SK-N-SH (cell line): ENCODE data around the gene ADCY6. TPM values are rescaled to one million over a fixed set of nuclear protein-coding genes. Genes with fewer than 3 reads are reported as not detected.

Source experiments
- CTCF ChIA-PET: fragments of 300-600, 350-600 bp; formaldehyde crosslinking; extraction: SDS; loops from one replicate; lab custom pipeline; 2021; lab: Yijun Ruan, JAX
- POLR2A ChIA-PET: fragments of 350-600 bp; sonication (Branson Sonifier 250); formaldehyde crosslinking; extraction: SDS; loops from one replicate; lab custom pipeline; 2020; ENCODE audit warnings: antibody characterized with exemption, inconsistent platforms; lab: Yijun Ruan, JAX
- DNase-seq: peaks from one replicate; pipeline ENCODE4 v3.0.0; 2012
- H2AFZ ChIP-seq: fragments of 200-600 bp; sonication (generic); 2 replicates; pipeline ENCODE4 v1.8.1; 2016; ENCODE audit warnings: antibody characterized with exemption, mild to moderate bottlenecking, low read depth
- H3F3A ChIP-seq: fragments of 200-600 bp; sonication (generic); replicated peaks from 2 replicates; pipeline ENCODE3; 2016; ENCODE audit warnings: antibody characterized with exemption, mild to moderate bottlenecking; ENCODE audit not compliant: insufficient read depth
- H3K27ac ChIP-seq, 2 experiments: fragments of 200-500 bp in 1 of 2; fragments of 200-600 bp in 1 of 2; sonication (Bioruptor generic) in 1 of 2; sonication (generic), shearing (Covaris generic) in 1 of 2; 2 replicates each; pipeline versions ENCODE4 v1.5.1 to v1.6.1; 2014 to 2016; ENCODE audit warnings: low read depth in 2 of 2, inconsistent platforms in 1 of 2, low read length in 1 of 2, mild to moderate bottlenecking in 1 of 2, mixed read lengths in 1 of 2
- H3K27me3 ChIP-seq: fragments of 200-600 bp; sonication (generic), shearing (Covaris generic); 2 replicates; pipeline ENCODE4 v1.6.1; 2016; ENCODE audit warnings: mixed run types; ENCODE audit not compliant: insufficient read depth
- H3K36me3 ChIP-seq, 2 experiments: fragments of 200-500 bp in 1 of 2; fragments of 200-600 bp in 1 of 2; sonication (Bioruptor generic) in 1 of 2; sonication (generic) in 1 of 2; replicated peaks in 1 of 2; 2 replicates each; pipeline versions ENCODE3 to v1.5.1; 2014 to 2016; ENCODE audit warnings: low read length in 1 of 2, mild to moderate bottlenecking in 1 of 2; ENCODE audit not compliant: insufficient read depth in 2 of 2, control insufficient read depth in 1 of 2
- H3K4me1 ChIP-seq, 2 experiments: fragments of 200-500 bp in 1 of 2; fragments of 200-600 bp in 1 of 2; sonication (Bioruptor generic) in 1 of 2; sonication (generic), shearing (Covaris generic) in 1 of 2; 2 replicates each; pipeline versions ENCODE4 v1.5.1 to v1.6.1; 2014 to 2016; ENCODE audit warnings: low read depth in 1 of 2, low read length in 1 of 2, mixed run types in 1 of 2; ENCODE audit not compliant: insufficient read depth in 2 of 2, control insufficient read depth in 1 of 2
- H3K4me2 ChIP-seq: fragments of 200-600 bp; sonication (generic), shearing (Covaris generic); 2 replicates; pipeline ENCODE4 v1.6.1; 2017; ENCODE audit warnings: mixed run types
- H3K4me3 ChIP-seq, 2 experiments: fragments of 200-500 bp in 1 of 2; fragments of 200-600 bp in 1 of 2; sonication (Bioruptor generic) in 1 of 2; sonication (generic), shearing (Covaris generic) in 1 of 2; 2 replicates each; pipeline versions ENCODE4 v1.5.1 to v1.8.1; 2014 to 2016; ENCODE audit warnings: low read depth in 2 of 2, inconsistent platforms in 1 of 2, low read length in 1 of 2, mild to moderate bottlenecking in 1 of 2, mixed read lengths in 1 of 2, moderate library complexity in 1 of 2
- H3K79me2 ChIP-seq: fragments of 200-600 bp; sonication (generic); 2 replicates; pipeline ENCODE4 v1.8.1; 2017; ENCODE audit warnings: mild to moderate bottlenecking; ENCODE audit not compliant: insufficient read depth
- H3K9ac ChIP-seq: fragments of 200-600 bp; sonication (generic); 2 replicates; pipeline ENCODE4 v1.6.1; 2017; ENCODE audit warnings: mixed run types
- H3K9me2 ChIP-seq: fragments of 200-600 bp; sonication (generic); 2 replicates; pipeline ENCODE4 v1.6.1; 2017; ENCODE audit warnings: mixed run types
- H3K9me3 ChIP-seq: fragments of 200-600 bp; sonication (generic); 2 replicates; pipeline ENCODE4 v1.6.1; 2017; ENCODE audit warnings: mixed run types, mild to moderate bottlenecking, moderate library complexity
- H4K20me1 ChIP-seq: fragments of 200-600 bp; sonication (generic); 2 replicates; pipeline ENCODE4 v1.6.1; 2017; ENCODE audit warnings: mild to moderate bottlenecking, mixed run types; ENCODE audit not compliant: insufficient read depth
- EP300 ChIP-seq, 2 experiments: IDR thresholded peaks; 2 replicates each; pipeline versions ENCODE4 v1.4.0 to v1.6.1; 2012; ENCODE audit warnings: borderline replicate concordance in 1 of 2, low read depth in 1 of 2, low read length in 1 of 2
- FOXJ3 ChIP-seq: sonication (generic); formaldehyde crosslinking; IDR thresholded peaks from 2 replicates; pipeline ENCODE4 v1.5.1; 2020; ENCODE audit warnings: mild to moderate bottlenecking, missing genetic modification reagents
- FOXM1 ChIP-seq: IDR thresholded peaks from 2 replicates; pipeline ENCODE4 v1.4.0; 2012; ENCODE audit warnings: low read depth, mild to moderate bottlenecking
- GATA2 ChIP-seq: sonication (generic); formaldehyde crosslinking; IDR thresholded peaks from 2 replicates; pipeline ENCODE4 v1.5.0; 2020; ENCODE audit warnings: mild to moderate bottlenecking, missing genetic modification reagents
- MXI1 ChIP-seq: IDR thresholded peaks from 2 replicates; pipeline ENCODE4 v1.6.1; 2012; ENCODE audit warnings: mild to moderate bottlenecking, low read depth, low read length, improper control_type of control experiment
- POLR2AphosphoS5 ChIP-seq: IDR thresholded peaks from 2 replicates; pipeline ENCODE4 v1.6.1; 2012; ENCODE audit warnings: low read depth, low read length
- RXRA ChIP-seq: IDR thresholded peaks from 2 replicates; pipeline ENCODE4 v1.4.0; 2012; ENCODE audit warnings: low read depth, mild to moderate bottlenecking, borderline replicate concordance
- SMC3 ChIP-seq: IDR thresholded peaks from 2 replicates; pipeline ENCODE4 v1.6.1; 2012; ENCODE audit warnings: low read depth, low read length, improper control_type of control experiment
- TAF1 ChIP-seq: IDR thresholded peaks from 2 replicates; pipeline ENCODE4 v1.6.1; 2012; ENCODE audit warnings: low read depth, mild to moderate bottlenecking, low read length, moderate library complexity, borderline replicate concordance
- TEAD4 ChIP-seq: IDR thresholded peaks from 2 replicates; pipeline ENCODE4 v1.4.0; 2012; ENCODE audit warnings: mild to moderate bottlenecking, borderline replicate concordance; ENCODE audit not compliant: insufficient read depth
- USF2 ChIP-seq: fragments of 150-350 bp; IDR thresholded peaks from 2 replicates; pipeline ENCODE4 v1.6.1; 2017; ENCODE audit warnings: antibody characterized with exemption, low read length, low read depth, borderline replicate concordance
- YY1 ChIP-seq: IDR thresholded peaks from 2 replicates; pipeline ENCODE4 v1.4.0; 2012; ENCODE audit warnings: low read depth, mild to moderate bottlenecking
- WGBS: methylation state at CpG from one replicate; pipeline ENCODE4 v1.1.6; 2017; ENCODE audit warnings: low lambda C conversion rate; 5-methylcytosine and 5-hydroxymethylcytosine counted together
- polyA plus RNA-seq, 3 experiments: library from polyadenylated mRNA; depleted of rRNA; stranded (reverse); fragments of >200 nt; gene quantifications; 2 replicates each; pipeline ENCODE4 v1.2.3, GENCODE V29; 2012
- TF ChIP-seq, protein P1 (sequence below): IDR thresholded peaks from 2 replicates; pipeline ENCODE4; 2012

Gene ADCY6
- polyA plus RNA-seq, 1 of the 3 experiments (the other 2 are of a cell fraction), result 36.0 TPM

DNA sequence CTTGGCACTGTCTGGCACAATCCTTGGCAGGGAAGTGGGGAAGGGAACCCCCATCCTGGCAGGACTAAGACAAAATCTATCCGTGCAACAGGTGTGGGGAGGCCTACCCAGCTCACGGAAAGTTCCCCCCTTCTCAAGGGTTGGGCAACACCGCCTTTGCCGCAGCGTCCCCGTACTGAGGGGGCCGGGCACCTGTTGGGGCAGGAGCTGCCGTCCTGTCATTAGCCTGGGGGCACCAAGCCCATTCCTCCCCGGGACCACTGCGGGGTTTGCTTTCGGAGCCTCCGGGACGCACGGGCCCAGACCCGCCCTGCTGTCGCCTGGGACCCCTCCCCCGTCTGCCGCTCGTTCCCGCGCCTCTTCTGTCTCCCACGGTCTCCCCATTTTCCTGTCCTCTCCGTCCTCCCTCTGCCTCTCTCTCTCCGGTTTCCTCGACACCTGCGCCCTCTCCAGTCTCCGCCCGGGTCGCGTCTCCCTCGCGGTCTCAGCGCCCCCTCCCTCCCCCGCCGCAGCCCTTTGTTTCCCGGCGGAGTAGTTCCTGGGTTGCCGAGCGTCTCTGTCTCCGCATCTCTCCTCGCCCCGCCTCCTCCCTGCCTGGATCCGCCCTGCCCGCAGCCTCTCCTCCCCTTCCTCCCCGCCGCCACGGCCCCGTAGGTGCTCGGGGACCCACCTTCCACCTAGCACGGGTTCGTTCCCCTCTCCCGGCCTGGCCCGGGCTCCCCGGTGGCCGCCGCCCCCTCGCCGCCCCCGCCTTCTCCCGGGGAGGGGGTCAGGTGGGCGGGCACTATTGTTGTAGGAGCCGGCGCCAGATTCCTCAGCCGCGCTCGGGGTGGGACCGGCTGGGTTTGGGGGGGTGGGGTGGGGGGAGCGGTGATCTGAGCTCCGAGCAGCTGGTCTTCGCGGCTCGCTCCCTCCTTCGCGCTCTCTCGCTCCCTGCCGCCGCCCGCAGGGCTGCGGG is 29.3 kb upstream of the ADCY6 start, which contains the start of gene CACNB3 (continued):
- TF ChIP-seq, protein P1, sequence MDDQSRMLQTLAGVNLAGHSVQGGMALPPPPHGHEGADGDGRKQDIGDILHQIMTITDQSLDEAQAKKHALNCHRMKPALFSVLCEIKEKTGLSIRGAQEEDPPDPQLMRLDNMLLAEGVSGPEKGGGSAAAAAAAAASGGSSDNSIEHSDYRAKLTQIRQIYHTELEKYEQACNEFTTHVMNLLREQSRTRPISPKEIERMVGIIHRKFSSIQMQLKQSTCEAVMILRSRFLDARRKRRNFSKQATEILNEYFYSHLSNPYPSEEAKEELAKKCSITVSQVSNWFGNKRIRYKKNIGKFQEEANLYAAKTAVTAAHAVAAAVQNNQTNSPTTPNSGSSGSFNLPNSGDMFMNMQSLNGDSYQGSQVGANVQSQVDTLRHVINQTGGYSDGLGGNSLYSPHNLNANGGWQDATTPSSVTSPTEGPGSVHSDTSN, result no peak
- TF ChIP-seq YY1 (no peak), MXI1 (peak; percentile 14; the same call in 1 of the 2 replicates), POLR2AphosphoS5 (peak; percentile 30; the same call in 1 of the 2 replicates)

DNA sequence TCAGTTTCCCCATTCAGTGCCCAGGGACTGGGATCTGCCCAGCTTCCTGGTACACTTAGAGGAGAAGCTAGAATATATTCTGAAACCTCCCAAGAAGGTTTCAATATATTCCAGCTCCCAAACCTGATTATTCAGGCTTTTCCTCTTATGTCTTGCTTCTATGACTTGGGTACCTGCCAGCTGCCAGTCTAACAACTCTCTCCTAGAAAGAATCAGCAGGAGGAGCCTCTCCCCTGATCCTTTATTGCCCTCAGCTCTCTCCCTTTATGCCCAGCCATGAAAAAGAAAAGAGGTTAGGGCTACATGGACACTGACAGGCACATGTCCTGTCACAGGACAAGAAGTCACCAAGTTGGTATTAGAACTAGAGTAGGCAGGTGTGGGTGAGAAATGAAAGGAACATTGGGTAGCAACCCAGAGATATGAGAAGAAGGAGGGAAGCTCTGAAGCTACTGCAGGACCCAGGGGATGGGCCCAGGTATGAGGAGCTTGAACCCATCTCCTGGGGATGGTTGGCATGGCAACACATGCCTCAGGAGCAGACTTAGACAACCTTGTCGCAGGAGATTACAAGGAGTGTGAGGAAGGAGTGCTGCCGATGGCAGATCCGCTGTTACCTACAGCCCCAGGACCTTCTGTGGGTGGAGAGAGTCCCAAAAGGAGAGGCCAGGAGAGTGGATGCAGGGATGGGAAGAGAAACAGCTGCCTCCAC is 27.4 kb upstream of the ADCY6 start:
- DNase-seq, result no peak
- H3K79me2 ChIP-seq, result peaks cover 22% of the 10 kb centered on the region
- H2AFZ ChIP-seq, result no peak overlapping the region
- no peaks in the 10 kb centered on the region for H3K27me3 ChIP-seq
- H3K9ac ChIP-seq, result peak overlapping the region; percentile 76; the same call in 1 of the 2 replicates
- H3K9me2 ChIP-seq, result no peaks in the 10 kb centered on the region
- H3F3A ChIP-seq, result peaks cover 6% of the 10 kb centered on the region
- peaks cover 22 to 48% of the 10 kb centered on the region in 2 experiments; a peak in 3 of 4 replicates for H3K4me1 ChIP-seq
- peak overlapping the region; percentile 97 for H3K4me2 ChIP-seq
- POLR2A ChIA-PET, result interaction anchor here (1.3 kb wide), 1 partner anchor 49 kb away, joined by 3 read pairs; no protein-coding TSS in a partner anchor
- WGBS, result 97% methylated on average over 3 of the region's 3 CpGs
- no peaks in the 10 kb centered on the region for H3K36me3 ChIP-seq
- CTCF ChIA-PET, result interaction anchor here (0.9 to 6.9 kb wide), 13 partner anchors 12 to 181 kb away, joined by 3 to 118 read pairs (median 7); partner anchors contain the start of gene DDX23
- peak overlapping the region in 1 of 2 experiments; percentile 87; a peak in 2 of 4 replicates for H3K27ac ChIP-seq
- TF ChIP-seq TAF1 (no peak), SMC3 (no peak), USF2 (no peak), FOXJ3 (CRISPR knock-in tag) (no peak), FOXM1 (no peak), RXRA (no peak), TEAD4 (no peak), EP300 (IDR thresholded peaks at IDR 0.05; ENCODE audit: borderline replicate concordance in 1 of 2, low read depth in 1 of 2, low read length in 1 of 2) (no peak), POLR2AphosphoS5 (no peak), GATA2 (CRISPR knock-in tag) (no peak)
- TF ChIP-seq, all 33 proteins: peak for 0
- no peaks in the 10 kb centered on the region for H3K9me3 ChIP-seq
- peak overlapping the region; percentile 68 to 75 for H3K4me3 ChIP-seq
- no peaks in the 10 kb centered on the region for H4K20me1 ChIP-seq
